NCI-H128 (cell line): ENCODE results near the gene CDH26.
A peak's percentile ranks its signal among the peaks of the same experiment; 100 is the strongest.

Source experiments
- DNase-seq: peaks from one replicate; lab custom pipeline; 2025; ENCODE audit not compliant: unreplicated experiment; lab: John Stamatoyannopoulos, UW

Gene CDH26

DNA sequence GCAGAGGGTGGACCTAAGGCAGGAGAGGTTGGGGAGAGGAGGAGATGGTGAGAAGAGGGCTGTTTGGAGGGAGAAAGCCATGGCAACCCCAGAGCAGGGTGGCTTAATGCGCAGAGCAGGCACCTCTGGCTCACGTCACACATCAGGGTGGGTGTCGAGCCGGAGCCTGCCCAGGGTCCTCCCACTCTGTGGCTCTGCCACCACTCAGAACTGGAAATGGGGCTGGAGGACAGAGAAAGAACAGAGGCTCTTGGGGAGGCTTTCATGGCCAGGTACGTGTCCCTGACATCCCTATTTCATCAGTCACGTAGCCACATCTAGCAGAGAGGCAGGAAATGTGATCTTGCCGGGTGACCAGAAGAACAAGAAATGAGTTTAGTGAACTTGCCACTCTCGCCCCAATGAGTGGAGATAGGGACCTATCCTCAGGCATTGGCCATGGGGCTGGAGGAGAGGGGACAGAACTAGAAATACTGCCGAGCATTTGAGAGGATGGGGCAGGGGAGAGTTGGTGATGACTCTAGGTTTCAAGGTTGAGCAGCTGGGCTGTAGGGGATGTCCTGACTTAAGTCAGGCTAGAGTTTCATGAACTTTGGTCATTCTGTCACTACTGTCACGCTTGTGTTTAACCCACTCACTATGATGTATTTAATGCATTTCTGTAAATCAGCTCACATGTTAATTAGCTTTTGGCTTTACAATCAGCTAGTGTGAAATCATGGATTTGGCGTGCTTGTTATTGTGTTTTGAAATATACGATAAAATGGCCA is 52.7 kb downstream of the CDH26 start:
- no peak for DNase-seq

DNA sequence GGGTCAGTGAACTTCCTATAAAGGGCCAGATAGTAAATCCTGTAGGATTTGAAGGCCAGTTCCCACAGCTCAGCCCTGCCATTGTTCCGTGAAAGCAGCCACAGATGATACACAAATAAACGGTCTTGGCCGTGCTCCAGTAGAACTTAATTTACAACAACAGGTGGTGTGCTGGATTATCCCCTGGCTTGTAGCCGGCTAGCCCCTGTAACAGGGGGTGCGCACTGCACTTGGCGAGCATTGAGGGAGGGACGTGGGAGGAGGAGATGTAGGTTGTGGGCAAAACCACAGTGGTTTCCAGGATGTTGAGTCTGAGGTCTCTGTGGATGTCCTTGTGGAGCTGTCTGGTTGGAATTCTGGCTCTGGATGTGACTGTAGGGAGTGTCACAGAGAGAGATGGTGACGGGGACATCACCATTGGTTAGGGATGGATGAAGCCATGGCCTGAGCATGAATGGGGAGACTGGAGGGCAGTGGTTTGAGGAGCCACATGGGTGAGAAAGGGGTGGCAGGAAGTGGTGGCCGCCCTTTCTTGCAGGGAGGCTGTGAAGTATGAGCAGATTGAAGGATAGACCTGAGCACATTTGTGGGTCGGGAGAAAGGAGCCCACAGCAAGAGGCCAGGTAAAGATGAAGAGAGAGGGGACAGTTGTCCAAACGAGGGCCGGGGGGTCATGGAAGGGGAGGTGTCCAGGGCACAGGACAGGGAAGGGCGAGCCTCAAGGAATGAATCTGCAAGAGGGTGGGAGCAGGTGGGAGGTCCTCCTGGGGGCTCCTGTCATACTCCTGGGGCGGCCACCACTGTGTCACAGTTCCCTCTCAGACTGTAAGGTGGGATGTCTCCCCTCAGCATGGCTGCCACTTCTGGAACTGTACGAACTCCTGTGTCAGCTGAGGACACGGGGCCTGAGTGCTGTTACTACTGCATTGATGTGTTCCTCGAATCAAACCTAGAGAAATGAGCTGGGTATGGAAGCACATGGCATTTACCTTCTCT is 53.6 kb downstream of the CDH26 start:
- DNase-seq = peak; percentile 53

DNA sequence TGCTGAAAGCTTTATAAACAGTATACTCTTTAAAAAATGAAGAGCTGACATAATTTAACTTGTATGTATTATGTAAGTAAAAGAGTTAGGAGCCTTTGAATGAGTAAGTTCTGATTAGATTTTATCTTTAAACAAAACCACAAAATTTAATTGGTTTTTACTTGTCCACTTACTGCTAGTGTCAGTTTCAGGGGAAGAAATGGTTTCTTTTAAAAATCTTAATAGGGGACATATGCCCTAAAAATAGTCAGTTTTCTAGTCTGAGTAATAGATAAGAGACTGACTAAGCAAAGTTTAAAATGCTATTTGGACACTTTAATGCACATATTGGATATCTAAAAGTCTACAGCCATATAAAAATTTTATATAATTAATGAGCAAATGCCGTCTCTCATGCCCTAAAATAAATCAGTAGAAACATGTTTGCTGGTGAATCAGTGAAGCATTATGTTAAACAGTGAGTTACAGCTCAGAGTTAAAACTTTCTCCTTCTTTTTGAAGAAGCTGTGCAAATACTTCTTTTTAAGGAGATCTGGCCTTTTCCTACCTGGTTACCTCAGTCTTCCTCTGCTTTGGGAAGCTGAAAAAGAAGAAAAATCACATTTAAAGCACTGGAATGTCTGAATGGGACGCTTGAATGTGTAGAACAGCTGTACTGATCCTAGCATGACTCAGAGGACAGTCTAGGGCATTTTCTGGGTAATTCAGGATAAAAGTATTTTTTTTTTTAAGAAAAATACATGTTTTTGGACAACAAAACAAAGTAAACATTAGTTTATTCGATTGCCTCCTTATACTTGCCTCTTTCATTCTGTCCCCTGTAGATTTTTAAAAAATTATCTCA is 55.3 kb downstream of the CDH26 start:
- no peak for DNase-seq

DNA sequence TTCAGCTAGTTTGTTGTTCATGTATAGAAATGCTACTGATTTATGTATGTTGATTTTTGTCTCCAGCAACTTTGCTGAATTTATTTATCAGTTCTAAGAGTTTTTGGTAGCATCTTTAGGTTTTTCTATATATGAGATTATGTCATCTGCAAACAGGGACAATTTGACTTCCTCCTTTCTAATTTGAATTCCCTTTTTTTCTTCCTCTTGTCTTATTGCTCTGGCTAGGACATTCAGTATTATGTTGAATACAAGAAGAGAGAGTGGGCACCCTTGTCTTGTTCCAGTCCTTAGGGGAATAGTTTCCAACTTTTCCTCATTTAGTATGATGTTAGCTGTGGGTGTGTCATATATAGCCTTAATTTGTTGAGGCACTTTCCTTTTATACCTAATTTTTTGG is 58.2 kb downstream of the CDH26 start:
- no peak for DNase-seq

DNA sequence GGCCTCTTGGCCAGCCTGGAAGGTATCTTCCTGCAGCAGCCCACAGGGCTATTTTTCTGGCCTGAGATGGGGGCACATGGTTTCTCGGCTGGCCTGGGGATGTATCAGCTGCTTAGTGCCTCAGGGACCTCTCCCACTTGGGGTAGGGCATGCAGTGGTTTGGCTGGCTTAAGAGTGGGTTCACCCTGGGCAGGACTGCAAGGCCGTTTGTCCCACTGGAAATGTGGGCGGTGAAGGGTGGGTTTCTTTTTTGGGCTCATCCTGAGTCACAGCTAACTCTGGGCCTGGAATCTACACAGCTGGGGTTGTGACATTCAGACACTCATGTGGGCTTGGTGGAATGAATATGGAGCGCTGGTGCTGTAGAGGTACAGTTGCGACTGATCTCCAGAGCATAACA is 62.0 kb downstream of the CDH26 start:
- no peak for DNase-seq

DNA sequence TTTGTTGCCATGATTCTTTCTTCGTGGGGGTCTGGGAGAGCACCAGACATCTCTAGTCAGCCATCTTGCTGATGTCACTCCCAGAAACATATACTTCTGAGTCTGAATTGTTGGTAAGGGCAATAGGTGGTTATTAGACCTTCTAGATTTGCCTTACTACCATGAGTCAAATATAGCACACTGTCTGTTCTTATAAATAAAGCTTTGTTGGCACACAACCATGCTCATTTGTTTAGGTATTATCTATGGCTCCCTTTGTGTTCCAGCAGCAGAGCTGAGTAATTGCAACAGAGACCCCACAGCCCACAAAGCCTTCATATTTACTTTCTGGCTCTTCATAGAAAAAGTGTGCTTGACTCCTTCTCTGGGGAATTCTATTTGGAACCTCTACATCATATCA is 62.9 kb downstream of the CDH26 start:
- no peak for DNase-seq

DNA sequence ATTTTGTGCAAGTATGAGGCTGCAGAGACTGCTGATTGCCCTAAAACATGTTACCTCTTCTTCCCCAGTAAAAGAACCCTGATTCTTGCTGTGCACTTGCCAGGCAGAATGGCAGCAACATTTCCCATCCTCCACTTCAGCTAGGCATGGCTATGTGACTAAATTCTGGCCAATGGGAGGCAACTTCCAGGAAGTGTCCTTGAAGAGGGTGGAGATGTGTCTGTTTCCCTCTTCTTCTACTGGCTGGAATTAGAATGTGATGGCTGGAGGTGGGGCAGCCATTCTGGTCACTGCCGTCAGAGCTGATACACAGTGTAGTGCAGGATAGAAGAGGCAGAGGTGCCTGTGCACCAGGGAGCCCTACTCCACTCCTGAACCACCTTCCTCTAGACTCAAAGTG is 64.6 kb downstream of the CDH26 start:
- no peak for DNase-seq

DNA sequence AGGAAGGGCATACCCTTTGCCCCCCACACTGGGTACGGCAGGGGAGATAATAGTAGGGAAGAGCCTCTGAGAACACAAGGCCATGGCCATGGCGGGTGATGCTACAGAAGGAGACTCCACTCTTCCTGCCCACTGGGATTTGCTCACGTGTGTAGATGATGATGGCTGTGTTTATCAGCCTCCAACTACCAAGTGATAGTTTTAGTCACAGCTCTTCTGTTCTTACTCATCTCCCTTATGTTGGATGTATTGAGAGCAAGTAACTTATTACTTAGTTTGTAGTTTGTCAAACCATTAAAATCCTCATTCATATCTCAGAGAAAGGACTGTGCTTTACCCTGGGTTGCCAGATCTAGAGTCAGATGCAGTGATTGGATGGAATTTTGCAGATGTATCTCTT is 66.0 kb downstream of the CDH26 start:
- no peak for DNase-seq

DNA sequence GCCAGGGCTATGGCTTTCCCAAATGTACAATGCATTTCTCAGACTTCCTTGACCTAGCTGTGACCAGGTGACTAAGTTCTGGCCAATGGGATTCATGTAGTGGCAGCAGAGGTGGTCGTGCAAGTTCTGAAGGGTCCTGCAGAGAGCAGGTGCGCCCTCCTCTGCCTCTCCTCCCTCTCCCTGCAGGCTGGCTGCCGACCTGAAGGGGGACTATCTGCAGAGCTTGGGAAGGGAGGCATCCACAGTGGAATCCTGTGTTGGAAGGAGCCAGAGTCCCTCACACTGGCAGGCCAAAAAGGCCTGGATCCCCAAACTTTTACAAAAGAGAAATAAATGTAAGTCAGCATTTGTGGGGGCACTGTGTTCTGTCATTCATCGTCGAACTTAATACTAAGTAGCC is 66.6 kb downstream of the CDH26 start:
- DNase-seq = no peak

DNA sequence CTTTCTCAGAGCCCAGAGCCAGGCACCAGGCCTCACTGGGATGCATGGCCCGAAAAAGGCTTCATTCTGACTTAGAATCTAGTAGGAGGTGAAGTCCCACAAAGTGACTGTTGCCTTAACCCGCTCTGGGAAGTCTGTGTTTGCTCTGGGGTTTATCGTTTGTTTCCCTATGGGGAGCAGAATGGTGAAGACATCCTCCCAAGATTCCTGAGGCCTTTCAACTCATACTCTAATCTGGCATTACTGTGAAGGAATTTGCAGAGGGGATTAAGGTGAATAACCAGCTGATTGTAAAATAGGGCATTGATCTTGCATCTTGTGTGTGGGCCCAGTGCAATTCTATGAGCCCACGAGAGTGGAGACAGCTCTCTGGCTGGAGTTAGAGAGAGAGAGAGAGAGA is 67.8 kb downstream of the CDH26 start:
- DNase-seq = no peak

DNA sequence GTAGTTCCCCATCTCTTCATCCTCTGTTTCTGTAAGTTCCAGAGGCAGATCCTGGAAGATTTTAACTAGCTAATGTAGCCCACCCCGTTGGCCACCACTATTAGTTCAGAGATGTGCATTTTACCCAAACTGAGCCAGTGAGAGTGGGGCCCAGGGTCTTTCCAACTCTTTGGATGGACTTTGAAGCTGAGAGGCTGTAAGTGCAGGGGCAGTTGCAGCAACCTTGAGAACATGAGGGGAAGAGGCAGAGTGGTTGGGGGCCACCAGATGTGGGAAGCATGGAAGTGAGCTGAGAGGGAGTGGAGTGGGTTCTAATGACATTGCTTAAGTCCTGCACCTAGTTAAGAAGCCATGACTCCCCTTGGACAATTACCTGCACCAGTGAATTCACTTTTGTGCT is 72.2 kb downstream of the CDH26 start:
- no peak for DNase-seq

DNA sequence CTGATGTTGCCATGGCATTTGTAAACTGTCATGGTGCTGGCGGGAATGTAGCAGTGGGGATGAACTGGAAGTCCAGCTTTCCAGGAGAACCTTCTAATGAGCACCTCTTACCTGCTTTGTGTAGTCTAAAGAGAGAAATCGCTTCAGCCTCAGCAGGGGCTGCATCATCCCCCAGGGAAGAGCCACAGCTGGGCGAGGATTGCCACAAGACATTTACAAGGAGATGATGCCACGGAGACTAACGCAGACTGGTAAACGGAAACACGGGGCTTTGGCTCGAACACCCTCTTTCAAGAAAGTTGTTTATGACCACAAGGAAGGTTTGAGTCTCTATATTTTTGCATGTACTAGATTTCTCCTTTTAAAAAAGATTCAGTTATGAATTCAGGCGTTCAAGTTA is 72.9 kb downstream of the CDH26 start:
- DNase-seq = no peak

DNA sequence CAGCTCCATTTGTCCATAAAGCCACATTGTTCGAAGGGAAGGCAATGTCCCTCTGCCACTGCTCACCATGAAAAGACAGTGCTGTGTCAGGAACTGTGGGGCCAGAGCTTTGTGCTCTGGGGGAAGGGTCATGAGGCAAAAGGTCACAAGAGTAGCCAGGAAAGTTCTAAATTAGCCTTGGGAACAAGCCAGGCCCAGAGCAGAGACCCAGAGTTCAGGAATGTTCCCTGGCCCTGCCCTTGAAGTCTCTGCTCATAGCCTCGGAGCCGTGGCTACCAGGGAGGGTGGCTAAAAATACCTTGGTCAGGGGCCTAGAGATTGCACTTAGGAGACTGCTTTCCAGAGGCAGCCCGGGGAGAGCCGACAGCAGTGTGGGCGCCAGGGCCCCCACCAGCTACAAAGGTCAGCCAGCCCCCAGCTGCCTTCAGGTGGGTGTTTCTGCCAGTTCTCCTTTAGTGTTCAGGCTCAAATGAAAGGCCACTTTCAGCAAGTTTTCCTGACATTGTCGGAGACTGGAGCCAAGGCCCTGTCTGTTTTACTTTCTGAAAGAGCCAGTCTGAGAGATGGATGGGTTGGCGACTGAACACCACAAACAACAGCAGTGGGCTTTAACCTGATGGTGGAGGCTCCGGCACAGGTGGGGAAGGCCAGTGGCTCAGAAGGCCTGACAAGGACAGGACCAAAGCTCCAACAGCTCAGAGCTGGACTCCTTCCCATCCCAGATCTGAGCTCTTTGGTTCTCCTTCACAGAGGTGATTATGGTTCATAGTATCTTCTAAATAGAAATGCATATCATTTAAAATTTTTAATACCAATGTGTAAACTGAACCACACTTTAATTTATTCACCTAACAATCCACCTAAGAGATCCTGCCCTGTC is 76.2 kb downstream of the CDH26 start:
- no peak for DNase-seq

DNA sequence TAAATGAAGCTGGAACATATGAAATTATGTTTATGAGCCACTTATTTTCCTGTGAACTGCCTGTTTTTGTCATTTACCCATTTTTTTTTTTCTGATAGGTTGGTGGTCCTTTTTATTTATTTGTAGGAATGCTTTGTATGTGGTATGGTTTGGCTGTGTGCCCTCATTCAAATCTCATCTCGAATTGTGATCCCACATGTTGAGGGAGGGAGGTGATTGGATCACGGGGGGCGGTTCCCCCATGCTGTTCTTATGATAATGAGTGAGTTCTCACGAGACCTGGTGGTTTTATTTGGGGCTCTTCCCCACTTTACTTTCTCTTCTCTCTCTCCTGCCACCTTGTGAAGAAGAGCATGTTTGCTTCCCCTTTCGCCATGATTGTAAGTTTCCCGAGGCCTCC is 77.3 kb downstream of the CDH26 start:
- no peak for DNase-seq

DNA sequence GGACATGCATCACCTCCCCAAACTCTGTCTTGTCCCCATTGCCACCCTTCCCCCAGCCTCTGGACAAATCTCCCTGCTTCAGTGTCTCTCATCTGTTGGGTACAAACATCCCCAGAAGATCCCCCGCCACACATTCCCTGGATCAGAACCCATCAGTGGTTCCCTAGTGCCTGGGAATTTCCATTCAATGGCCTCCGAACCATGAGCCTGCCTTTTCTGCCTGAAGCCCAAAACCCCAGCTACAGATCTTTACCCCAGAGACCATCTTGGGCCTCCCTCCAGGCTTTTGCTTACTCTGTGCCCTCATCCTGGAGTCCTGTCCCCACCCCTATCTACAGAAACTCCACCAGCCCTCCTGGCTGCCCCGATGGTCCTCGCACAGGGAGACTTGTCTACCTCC is 78.1 kb downstream of the CDH26 start:
- DNase-seq = no peak

DNA sequence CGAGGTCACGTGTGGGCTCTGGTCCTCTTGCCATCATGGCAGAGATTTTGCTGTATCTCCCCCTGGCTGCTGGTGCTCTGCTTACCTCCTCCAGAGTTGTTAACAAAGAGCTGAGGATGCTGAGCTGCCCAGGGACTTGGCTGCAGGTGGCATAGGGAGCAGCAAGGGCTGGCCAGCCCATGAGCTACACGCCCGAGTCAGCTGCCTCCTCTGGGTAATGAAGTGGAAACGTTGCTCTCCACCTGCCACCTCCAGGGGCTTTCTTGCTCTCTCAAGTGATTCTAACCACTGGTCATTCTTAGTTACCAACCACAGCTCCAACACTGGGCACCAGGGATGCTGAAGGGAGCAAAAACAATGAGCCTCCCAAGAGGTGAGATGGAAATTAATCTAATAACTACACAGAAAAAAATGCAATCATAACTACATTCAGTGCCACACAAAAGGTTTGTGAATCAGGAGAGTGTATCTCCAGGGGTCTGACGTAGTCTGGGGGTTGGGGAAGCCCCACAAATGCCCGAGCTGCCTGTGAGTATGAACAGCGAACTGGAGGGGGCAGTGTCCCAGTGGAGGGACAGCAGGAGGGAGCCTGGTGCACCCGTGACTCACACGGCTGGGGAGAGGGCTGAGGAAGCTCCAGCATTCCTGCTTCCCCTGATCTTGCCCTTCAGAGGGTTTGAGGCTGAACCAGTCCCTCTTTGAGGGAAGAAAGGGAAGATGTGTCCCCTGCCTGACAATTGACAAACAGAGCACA is 78.7 kb downstream of the CDH26 start:
- no peak for DNase-seq

DNA sequence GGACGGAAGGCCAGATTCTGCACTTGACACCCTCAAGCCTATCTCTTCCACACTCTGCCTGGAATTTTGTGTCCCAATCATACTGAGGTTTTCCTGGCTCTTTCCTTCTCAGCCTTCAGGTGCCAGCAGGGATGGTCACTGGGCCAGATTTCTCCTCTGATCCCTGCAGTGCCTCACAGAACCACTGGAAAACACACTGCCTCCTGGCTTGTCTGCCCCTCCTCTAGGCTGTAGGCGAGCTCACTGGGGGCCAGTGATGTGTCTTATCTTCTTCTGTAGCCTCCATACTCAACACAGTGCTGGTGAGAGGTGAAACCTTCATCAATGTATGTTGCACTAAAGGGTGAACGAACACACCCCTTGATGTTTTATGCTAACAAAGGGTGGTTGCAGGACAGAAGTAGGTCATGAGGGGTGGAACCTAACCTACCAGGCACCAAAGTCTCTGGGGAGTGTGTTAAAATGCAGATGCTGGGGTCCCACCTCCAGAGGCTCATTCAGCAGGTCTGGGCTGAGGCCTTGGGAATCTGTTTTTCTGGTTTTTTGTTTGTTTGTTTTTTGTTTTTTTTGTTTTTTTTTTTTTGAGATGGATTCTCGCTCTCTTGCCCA is 80.3 kb downstream of the CDH26 start:
- no peak for DNase-seq

DNA sequence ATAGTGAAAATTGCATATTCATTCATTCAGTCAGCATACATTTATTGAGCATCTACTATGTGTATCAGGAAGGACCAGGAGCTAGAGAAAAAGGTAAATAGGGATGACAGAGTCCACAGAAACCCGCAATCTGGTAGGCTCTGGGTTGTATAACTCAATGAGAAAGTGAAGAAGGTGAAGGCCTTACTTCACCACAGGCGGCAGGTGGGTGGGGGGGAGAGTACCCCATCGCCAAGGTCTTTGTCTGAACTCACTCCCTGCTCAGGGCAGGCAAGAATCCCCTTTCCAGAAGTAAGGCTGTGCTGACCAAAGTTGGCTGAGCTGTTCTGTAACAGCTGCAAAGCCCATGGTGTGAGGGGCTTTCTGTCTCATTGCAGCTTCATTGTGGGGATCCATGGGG is 81.3 kb downstream of the CDH26 start:
- no peak for DNase-seq

DNA sequence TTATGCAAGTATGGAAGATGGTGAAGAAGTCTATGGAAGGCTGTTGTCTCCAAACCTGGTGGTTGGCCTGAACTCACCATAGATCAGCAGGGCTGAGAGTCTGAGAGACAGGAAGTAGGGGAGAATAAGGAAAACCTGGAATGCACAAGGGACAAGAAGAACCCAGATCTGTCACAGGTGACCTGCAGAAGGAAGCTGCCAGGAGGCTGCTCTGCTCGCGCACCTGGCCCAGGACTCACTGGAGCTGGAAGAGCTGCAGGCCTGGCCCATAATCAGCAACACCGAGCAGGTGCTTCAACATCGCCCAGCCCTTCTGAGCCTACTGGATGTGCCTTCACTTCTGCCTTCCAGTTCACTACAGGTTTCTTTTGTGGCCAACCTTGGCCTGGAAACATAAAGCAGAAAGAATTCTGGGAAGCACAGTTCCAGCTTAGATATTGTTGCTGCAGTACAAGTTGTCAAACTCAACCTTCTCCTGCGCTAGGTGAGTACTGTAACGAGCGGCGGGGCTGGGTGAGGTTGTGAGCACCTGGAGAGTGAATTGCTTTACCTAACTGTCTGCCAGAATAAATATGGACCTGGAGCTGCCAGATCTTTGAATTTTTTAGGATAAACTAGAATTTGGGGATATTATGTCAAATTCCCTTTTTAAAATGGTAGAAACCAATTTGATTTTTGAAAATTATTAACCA is 82.4 kb downstream of the CDH26 start:
- no peak for DNase-seq
